NCI-H128 (cell line): ENCODE data around the gene PRDM5.
"Not testable (repeated sequence)": the region's sequence is repeated elsewhere in the genome, so short reads cannot be mapped to it uniquely, and the experiment has no call there.

Source experiments
- DNase-seq: peaks from one replicate; lab custom pipeline; 2025; ENCODE audit not compliant: unreplicated experiment; lab: John Stamatoyannopoulos, UW

PRDM5 gene

GRCh38 chr4:120664851-120665250 lies 257.7 kb downstream of the PRDM5 start:
- no peak for DNase-seq

GRCh38 chr4:120659616-120660170 lies 262.8 kb downstream of the PRDM5 start:
- no peak for DNase-seq

DNA sequence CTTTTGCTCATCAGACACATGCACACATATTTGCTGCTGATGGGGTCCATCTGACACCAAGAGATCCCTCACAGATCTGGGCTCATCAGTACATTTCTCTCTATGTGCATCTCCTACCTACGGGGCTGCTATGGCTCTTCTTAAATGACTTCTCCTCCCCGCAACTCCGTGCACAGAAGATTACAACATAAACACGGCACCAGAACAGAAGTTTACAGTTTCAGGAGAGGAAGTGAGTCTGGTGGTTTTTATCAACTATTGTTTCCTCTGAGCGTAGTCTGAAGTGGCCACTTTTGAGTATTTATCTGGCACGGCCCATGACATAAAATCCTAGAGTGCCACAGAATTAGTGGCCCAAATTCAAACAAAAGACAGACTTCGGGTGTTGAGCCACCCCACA lies 263.8 kb downstream of the PRDM5 start:
- DNase-seq, result no peak

- no peak for DNase-seq
Measured at GRCh38 chr4:120653804-120654573, 268.5 kb downstream of the PRDM5 start.

- not testable (repeated sequence) for DNase-seq
Measured at GRCh38 chr4:120648336-120648735, 274.2 kb downstream of the PRDM5 start.
